Hindlimb muscle (tissue), 1 donor: Measurements from ENCODE around the gene MARS1. TPM values are rescaled to one million over a fixed set of nuclear protein-coding genes. Genes with fewer than 3 reads are reported as not detected.

Experiments
- DNase-seq: peaks from one replicate; pipeline ENCODE4 v3.0.0-alpha.2; 2013
- polyA plus RNA-seq: library from polyadenylated mRNA; unstranded; fragments of 120-200 nt; gene quantifications from one replicate; pipeline ENCODE4 v1.2.1, GENCODE V29; 2013; ENCODE audit not compliant: insufficient read length

Gene MARS1
- polyA plus RNA-seq, 1 donor, result 98.7 TPM

GRCh38 chr12:57473392-57473791 is 14.5 kb upstream of the MARS1 start:
- no peak for DNase-seq

DNA sequence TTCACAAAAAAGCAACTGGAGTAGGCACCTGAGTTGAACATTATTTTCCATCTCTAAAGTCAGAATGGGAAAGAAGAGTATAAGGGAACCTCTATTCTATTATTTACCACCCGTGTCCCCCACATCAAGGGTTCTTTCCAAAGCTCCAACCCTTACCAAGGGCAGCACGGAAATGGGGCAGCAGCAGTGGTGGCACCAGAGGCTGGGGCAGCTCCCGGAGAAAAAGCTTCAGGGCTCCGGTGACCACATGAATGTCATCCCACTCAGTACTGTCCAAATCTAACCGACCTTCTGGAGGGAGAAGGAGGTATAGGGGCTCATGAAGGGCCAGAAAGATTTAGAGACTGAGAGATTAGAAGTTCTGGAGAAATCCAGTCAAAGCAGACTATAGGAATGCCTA is 14.0 kb upstream of the MARS1 start:
- DNase-seq, result no peak

GRCh38 chr12:57474430-57474829 is 13.4 kb upstream of the MARS1 start:
- DNase-seq, result no peak

- DNase-seq, result no peak
Observed at GRCh38 chr12:57474862-57475261, 13.0 kb upstream of the MARS1 start.

GRCh38 chr12:57475271-57476161 is 12.4 kb upstream of the MARS1 start:
- DNase-seq, result no peak

DNA sequence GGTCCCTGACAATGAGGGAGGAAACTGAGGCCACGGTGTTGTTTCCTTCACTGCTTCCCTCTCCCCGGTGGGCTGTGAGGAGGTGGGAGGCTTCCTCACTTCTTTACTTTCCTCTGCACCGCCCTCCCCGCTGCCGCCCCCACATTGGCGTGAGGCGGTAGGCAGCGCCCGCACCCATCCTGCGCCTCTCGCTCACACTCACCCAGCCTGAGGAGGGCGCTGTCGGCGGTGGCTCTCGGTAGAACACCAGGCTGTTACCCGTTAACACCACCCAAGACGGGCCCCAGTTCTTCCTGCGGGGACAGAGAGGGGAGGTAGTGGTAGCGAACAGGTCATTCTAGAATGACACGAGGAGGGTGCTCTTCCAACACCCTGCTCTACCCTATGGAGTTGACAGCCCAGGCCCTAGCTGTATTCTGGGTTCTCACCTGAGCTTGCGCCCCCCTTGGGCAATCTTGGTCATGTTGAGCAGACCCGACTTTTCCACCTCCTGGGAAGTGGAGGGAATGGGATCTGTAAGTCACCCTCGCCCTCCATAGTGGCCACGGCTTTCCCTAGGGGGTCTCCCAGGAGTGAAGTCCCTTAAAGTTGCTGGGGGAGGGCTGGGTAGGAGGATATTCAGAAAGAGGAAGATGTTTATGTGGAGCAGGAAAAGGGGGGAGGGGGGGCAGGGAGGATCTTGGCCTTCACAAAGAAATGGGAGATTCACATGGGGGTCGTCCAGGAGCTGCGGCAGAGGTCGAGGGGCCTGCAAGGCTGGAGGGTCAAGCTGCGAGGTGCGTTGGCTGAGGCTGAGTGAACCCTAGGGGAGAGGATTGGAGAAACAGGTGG is 11.5 kb upstream of the MARS1 start:
- DNase-seq, result no peak

GRCh38 chr12:57476993-57477709 is 10.7 kb upstream of the MARS1 start:
- no peak for DNase-seq

DNA sequence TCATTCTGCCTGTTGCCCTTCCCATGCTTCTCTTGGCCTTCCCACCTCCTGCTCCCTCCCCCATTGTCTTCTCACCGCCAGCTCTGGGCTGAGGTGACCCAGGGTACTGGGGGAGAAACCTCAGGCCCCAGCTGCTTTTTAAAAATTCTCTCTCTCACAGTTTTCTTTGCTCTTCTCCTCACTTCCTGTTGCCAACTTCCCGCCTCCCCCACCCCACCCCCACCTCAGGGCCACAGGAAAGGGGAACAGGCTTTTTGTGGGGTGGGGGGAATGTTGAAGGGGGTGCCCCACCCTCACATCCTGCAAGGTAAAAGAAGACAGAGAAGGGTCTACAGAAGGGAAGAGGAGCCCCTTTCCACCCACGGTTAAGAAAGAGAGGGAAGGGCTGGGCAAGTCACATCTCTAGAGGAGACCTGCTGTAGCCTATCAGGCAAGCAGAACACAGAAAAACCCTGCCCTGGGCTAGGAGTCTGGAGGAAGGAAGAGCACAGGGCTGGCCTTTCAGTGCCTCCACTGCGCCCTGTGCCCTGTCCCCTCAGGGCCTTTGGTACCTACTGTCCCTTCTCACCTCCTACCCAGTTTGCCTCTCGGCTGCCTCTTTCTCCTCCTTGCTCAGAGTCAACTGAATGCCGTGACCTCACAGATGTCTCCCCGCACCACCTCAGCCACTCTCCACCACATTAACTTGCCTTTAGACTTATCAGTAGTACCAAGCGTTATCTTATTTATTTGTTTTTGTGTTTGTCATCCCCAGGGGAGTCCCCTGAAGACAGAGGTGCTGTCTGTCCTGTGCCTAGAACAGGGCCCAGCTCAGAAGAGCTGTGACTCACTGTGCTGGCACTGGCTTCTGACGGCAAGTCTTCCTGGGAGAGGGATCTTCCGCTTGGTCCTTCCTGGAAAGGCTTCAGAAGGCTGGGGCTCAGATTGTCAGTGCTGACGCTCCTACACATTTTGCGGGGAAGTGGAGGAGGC is 9.9 kb upstream of the MARS1 start:
- no peak for DNase-seq

DNA sequence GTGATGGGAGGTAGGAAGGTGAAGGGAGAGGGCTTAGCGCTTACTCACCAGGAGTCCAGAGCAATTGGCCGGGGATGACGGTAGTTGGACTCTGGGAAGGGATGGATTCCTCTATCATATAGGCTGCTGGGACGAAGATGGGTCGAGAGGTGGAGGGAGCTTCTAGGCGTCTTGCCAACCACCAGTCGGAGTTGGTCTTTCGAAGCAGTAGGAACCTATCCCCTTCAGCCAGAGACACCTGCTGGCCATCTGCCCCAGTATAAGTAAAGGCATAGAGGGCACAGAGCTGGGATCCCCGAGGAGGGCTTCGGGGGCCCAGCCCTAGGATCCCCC is 8.9 kb upstream of the MARS1 start:
- DNase-seq, result no peak

DNA sequence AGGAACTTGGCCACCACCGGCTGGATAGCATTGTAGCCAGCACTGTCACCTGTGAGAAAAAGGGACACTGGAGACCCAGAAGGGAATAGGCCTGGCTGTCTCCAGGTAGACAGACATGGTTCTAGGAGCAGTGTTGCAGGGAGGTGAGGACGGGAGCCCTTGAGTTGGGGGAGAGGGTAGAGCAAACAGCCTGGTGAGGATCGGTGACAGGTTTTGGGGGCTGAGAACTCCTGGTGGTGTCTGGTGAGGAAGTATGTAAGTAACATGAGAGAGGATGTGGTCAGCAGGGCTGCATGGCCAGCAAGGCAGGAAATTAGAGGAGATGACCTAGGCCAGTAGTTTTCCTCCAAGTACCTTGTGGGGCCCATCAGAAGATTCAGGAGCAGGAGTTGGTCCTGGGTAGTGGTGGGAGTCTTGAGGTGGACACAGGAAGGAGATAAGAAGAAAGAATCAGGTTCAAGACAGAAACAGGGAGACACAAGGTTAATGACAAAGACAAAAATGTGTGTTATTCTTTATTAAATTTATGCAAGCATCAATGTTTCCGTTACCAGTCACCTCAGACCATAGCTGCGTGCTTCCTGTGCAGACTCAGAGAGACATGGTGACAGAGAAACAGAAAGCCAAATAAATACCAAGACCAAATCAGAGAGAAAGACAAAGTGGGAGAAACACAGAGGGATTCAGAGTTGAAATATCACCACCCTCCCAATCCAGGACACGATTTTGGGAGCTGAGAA is 8.3 kb upstream of the MARS1 start, which contains the start of gene ARHGAP9:
Gene ARHGAP9, minus strand, starts transcription at position 491 of the 740 bp plus-strand sequence. Its CDS starts 460 bp downstream, at position 31.
- DNase-seq, result no peak

DNA sequence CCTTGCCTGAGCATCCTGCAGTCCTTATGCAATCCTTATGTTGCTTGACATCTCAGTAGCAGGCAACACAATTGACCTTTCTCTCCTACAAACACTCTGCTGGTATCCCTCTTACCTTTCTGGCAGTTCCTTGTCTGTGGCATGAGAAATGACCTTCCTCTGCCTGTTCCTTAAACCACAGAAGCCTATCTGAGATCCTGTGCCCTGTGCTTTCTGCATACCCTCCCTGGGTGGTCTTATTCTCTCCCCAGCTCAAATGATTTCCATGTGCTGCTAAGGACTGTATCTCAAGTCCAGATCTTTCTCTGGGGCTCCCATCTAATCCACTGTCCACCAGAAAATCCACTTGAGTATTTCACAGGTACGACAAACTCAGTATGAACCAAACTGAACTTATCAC is 6.2 kb upstream of the MARS1 start:
- no peak for DNase-seq

DNA sequence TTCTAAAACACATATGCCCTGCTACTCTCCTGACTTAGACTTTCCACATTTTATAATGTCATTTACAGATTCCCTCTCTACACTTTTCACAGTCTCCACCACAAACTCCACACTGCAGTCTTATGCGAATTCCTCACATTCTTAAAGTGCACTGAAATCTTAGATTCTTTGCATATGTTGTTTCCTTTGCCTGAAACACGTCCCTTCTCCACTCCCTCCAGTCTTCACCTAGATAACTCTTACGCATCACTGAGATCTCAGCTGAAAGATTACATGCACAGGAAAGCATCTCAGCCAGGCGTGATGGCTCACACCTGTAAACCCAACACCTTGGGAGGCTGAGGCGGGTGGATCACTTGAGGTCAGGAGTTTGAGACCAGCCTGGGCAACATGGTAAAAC is 4.4 kb upstream of the MARS1 start:
- DNase-seq, result no peak

DNA sequence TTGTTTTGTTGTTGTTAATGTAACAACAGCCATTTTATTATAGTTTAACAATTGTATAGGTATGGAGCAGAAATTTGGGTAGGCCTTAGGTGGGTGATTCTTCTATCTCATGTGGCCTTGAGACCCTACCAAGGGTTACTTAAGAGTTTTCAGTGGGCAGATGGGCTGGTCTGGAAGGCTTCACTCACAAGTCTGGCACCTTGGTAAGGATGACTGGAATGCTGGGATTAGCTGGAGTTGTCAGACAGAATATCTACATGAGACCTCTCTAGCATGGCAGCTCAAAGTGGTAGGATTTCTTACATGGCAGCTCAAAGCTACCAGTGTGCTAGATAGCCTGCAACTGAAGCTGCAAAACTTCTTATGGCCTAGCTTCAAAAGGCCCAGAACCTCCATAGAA is 2.2 kb upstream of the MARS1 start:
- DNase-seq, result no peak

GRCh38 chr12:57487055-57487596 is 742 bp upstream of the MARS1 start:
- no peak for DNase-seq

DNA sequence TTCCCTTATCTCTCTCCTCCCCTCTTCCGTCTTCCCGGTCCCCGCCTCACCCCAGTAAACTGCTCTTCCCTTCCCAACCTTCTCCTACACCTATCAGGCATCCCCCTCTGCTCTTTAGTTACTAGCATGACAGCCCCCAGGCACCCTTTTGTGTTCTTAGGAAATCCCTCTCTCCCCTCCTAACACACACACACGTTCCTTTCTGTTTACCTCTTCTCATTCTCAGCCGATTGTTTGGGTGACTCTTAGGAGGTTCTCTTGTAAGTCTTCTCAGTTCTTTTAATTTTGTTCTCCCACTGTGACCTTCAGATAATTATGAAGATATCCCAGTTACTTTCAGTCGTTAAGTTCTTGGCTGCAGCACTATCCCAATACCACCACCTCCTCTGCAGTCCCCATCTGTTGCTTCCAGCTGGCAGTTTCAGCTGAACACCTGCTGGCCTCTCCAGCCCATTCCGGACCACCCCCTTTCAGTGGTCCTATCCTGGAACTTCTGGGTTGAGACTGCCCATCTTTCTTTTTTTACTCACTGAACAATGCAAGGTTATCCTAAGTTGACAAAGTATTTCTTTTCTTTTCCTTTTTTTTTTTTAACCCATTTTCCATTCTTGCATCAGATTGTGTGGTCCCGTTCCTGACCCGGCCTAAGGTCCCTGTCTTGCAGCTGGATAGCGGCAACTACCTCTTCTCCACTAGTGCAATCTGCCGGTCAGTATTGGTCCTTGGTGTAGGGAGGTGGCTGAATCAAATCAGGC is 711 bp downstream of the MARS1 start:
- no peak for DNase-seq

GRCh38 chr12:57489157-57489641 is 1.3 kb downstream of the MARS1 start:
- DNase-seq, result no peak

GRCh38 chr12:57490126-57490525 is 2.3 kb downstream of the MARS1 start:
- no peak for DNase-seq

- no peak for DNase-seq
Observed at GRCh38 chr12:57491393-57492280, 3.8 kb downstream of the MARS1 start.
